ENCODE measurements around the gene PCDHB16.
"Not testable (repeated sequence)": the region's sequence is repeated elsewhere in the genome, so short reads cannot be mapped to it uniquely, and the experiment has no call there.

DNA sequence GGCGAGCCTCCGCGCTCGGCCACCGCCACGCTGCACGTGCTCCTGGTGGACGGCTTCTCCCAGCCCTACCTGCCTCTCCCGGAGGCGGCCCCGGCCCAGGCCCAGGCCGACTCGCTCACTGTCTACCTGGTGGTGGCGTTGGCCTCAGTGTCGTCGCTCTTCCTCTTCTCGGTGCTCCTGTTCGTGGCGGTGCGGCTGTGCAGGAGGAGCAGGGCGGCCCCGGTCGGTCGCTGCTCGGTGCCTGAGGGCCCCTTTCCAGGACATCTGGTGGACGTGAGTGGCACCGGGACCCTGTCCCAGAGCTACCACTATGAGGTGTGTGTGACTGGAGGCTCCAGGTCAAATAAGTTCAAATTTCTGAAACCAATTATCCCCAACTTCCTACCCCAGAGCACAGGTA is 28.7 kb downstream of the PCDHB16 start:
- not testable (repeated sequence) for TF ChIP-seq POLR2AphosphoS5 (IDR thresholded peaks at IDR 0.05)
- TF ChIP-seq, protein P1, sequence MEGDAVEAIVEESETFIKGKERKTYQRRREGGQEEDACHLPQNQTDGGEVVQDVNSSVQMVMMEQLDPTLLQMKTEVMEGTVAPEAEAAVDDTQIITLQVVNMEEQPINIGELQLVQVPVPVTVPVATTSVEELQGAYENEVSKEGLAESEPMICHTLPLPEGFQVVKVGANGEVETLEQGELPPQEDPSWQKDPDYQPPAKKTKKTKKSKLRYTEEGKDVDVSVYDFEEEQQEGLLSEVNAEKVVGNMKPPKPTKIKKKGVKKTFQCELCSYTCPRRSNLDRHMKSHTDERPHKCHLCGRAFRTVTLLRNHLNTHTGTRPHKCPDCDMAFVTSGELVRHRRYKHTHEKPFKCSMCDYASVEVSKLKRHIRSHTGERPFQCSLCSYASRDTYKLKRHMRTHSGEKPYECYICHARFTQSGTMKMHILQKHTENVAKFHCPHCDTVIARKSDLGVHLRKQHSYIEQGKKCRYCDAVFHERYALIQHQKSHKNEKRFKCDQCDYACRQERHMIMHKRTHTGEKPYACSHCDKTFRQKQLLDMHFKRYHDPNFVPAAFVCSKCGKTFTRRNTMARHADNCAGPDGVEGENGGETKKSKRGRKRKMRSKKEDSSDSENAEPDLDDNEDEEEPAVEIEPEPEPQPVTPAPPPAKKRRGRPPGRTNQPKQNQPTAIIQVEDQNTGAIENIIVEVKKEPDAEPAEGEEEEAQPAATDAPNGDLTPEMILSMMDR (IDR thresholded peaks at IDR 0.05) = not testable (repeated sequence)

All from sigmoid colon (tissue), 4 donors.